ENCODE data around the gene CSMD2.

CSMD2 gene

GRCh38 chr1:33517596-33518250, 647.3 kb downstream of the CSMD2 start:
- TF ChIP-seq ELF4 (IDR thresholded peaks at IDR 0.05): no peak
- TF ChIP-seq CTBP1 (IDR thresholded peaks at IDR 0.05; ENCODE audit: borderline replicate concordance): no peak
- no peak for TF ChIP-seq FOXK2 (IDR thresholded peaks at IDR 0.05)
- TF ChIP-seq FOXM1 (IDR thresholded peaks at IDR 0.05; ENCODE audit: borderline replicate concordance): no peak
- DNase-seq (ENCODE audit: extremely low spot score): no peak
- ChIA-PET POLR2A (no interaction called here), CTCF (interaction anchor here (0.6 kb wide), 1 partner anchor 376 kb away, joined by 5 read pairs; no protein-coding TSS in a partner anchor)

- POLR2A ChIA-PET: no interaction called here
- no peak for TF ChIP-seq FOXM1 (IDR thresholded peaks at IDR 0.05; ENCODE audit: borderline replicate concordance)
- TF ChIP-seq LEF1 (IDR thresholded peaks at IDR 0.05; ENCODE audit: borderline replicate concordance): no peak
- no peak for TF ChIP-seq ARNT (IDR thresholded peaks at IDR 0.05)
- no peak for TF ChIP-seq FOXK2 (IDR thresholded peaks at IDR 0.05)
- TF ChIP-seq TARDBP (IDR thresholded peaks at IDR 0.05): no peak
- no peak for TF ChIP-seq L3MBTL2 (conservative IDR thresholded peaks at IDR 0.05)
- TF ChIP-seq ZNF384 (IDR thresholded peaks at IDR 0.05): no peak
- no peak for TF ChIP-seq ELF4 (IDR thresholded peaks at IDR 0.05)
- no peak for TF ChIP-seq CTBP1 (IDR thresholded peaks at IDR 0.05; ENCODE audit: borderline replicate concordance)
- TF ChIP-seq FOXA1 (IDR thresholded peaks at IDR 0.05): no peak
- no peak for TF ChIP-seq SP1 (IDR thresholded peaks at IDR 0.05)
- no peak for TF ChIP-seq HDGF (IDR thresholded peaks at IDR 0.05; ENCODE audit: borderline replicate concordance)
- no peak for TF ChIP-seq BHLHE40 (IDR thresholded peaks at IDR 0.05; ENCODE audit: borderline replicate concordance)
- TF ChIP-seq PKNOX1 (IDR thresholded peaks at IDR 0.05): no peak
- TF ChIP-seq SUZ12 (IDR thresholded peaks at IDR 0.05): no peak
- no peak for TF ChIP-seq NFRKB (IDR thresholded peaks at IDR 0.05)
- CTCF ChIA-PET: interaction anchor here (0.6 kb wide), 1 partner anchor 377 kb away, joined by 5 read pairs; no protein-coding TSS in a partner anchor
These were observed 648.0 kb downstream of the CSMD2 start for GRCh38 chr1:33516891-33517567.

GRCh38 chr1:33516428-33516827, 648.6 kb downstream of the CSMD2 start:
- no peak for DNase-seq (ENCODE audit: extremely low spot score)
- CTCF ChIA-PET: no interaction called here
- POLR2A ChIA-PET: no interaction called here
- no peak for TF ChIP-seq FOXM1 (IDR thresholded peaks at IDR 0.05; ENCODE audit: borderline replicate concordance)
- no peak for TF ChIP-seq LEF1 (IDR thresholded peaks at IDR 0.05; ENCODE audit: borderline replicate concordance)
- no peak for TF ChIP-seq L3MBTL2 (conservative IDR thresholded peaks at IDR 0.05)
- no peak for TF ChIP-seq SUZ12 (IDR thresholded peaks at IDR 0.05)
- TF ChIP-seq ZNF384 (IDR thresholded peaks at IDR 0.05): no peak
- TF ChIP-seq PKNOX1 (IDR thresholded peaks at IDR 0.05): no peak
- no peak for TF ChIP-seq ARNT (IDR thresholded peaks at IDR 0.05)
- TF ChIP-seq NFRKB (IDR thresholded peaks at IDR 0.05): no peak
- TF ChIP-seq FOXK2 (IDR thresholded peaks at IDR 0.05): no peak
- TF ChIP-seq FOXA1 (IDR thresholded peaks at IDR 0.05): no peak

More at GRCh38 chr1:33516891-33517567, 648.0 kb downstream of the CSMD2 start:
- no peak for DNase-seq (ENCODE audit: extremely low spot score)

GRCh38 chr1:33515607-33516006, 649.4 kb downstream of the CSMD2 start:
- no peak for DNase-seq (ENCODE audit: extremely low spot score)
- ChIA-PET CTCF (no interaction called here), POLR2A (no interaction called here)
- TF ChIP-seq NFRKB (IDR thresholded peaks at IDR 0.05) (no peak), TARDBP (IDR thresholded peaks at IDR 0.05) (no peak), ELF4 (IDR thresholded peaks at IDR 0.05) (no peak), FOXA1 (IDR thresholded peaks at IDR 0.05) (no peak), SUZ12 (IDR thresholded peaks at IDR 0.05) (no peak), ZNF384 (IDR thresholded peaks at IDR 0.05) (no peak), L3MBTL2 (conservative IDR thresholded peaks at IDR 0.05) (no peak), FOXM1 (IDR thresholded peaks at IDR 0.05; ENCODE audit: borderline replicate concordance) (no peak), PKNOX1 (IDR thresholded peaks at IDR 0.05) (no peak), FOXK2 (IDR thresholded peaks at IDR 0.05) (no peak), HDGF (IDR thresholded peaks at IDR 0.05; ENCODE audit: borderline replicate concordance) (no peak), LEF1 (IDR thresholded peaks at IDR 0.05; ENCODE audit: borderline replicate concordance) (no peak)

GRCh38 chr1:33515112-33515511, 649.9 kb downstream of the CSMD2 start:
- POLR2A ChIA-PET: no interaction called here
- TF ChIP-seq NFRKB (IDR thresholded peaks at IDR 0.05) (no peak), ZNF384 (IDR thresholded peaks at IDR 0.05) (no peak), L3MBTL2 (conservative IDR thresholded peaks at IDR 0.05) (no peak), SP1 (IDR thresholded peaks at IDR 0.05) (no peak), FOXM1 (IDR thresholded peaks at IDR 0.05; ENCODE audit: borderline replicate concordance) (no peak), FOXA1 (IDR thresholded peaks at IDR 0.05) (no peak), ELF4 (IDR thresholded peaks at IDR 0.05) (no peak), BHLHE40 (IDR thresholded peaks at IDR 0.05; ENCODE audit: borderline replicate concordance) (no peak), FOXK2 (IDR thresholded peaks at IDR 0.05) (no peak), SUZ12 (IDR thresholded peaks at IDR 0.05) (no peak), CTBP1 (IDR thresholded peaks at IDR 0.05; ENCODE audit: borderline replicate concordance) (no peak), HDGF (IDR thresholded peaks at IDR 0.05; ENCODE audit: borderline replicate concordance) (no peak), PKNOX1 (IDR thresholded peaks at IDR 0.05) (no peak), ARNT (IDR thresholded peaks at IDR 0.05) (no peak), LEF1 (IDR thresholded peaks at IDR 0.05; ENCODE audit: borderline replicate concordance) (no peak), TARDBP (IDR thresholded peaks at IDR 0.05) (no peak)
- DNase-seq (ENCODE audit: extremely low spot score): no peak
- CTCF ChIA-PET: no interaction called here

All from HEK293T (cell line).